Gastrocnemius medialis (tissue), 4 donors: ENCODE results near the gene RPRD1B. TPM values are rescaled to one million over a fixed set of nuclear protein-coding genes. Genes with fewer than 3 reads are reported as not detected.

Experiments used
- ATAC-seq, 2 donors: fragments of 150-250 bp; one replicate each; pipeline ENCODE4 v1.9.1; 2016
- DNase-seq, 2 donors: peaks; one replicate each; pipeline ENCODE4 v3.0.0-alpha.2; 2019
- H3K27ac ChIP-seq, 4 donors: fragments of 200-600 bp; sonication (generic); 1 replicate in 1 of 4; 2 replicates in 3 of 4; pipeline ENCODE4 v1.5.1; 2016 to 2018; ENCODE audit warnings: mild to moderate bottlenecking in 2 of 4, moderate library complexity in 1 of 4
- H3K27me3 ChIP-seq, 3 donors: fragments of 200-600 bp; sonication (generic) in 2 of 3; 1 replicate in 1 of 3; 2 replicates in 2 of 3; pipeline versions ENCODE4 v1.5.1 to v1.6.0; 2016 to 2019; ENCODE audit warnings: mild to moderate bottlenecking in 1 of 3, moderate library complexity in 1 of 3
- H3K36me3 ChIP-seq, 2 donors: fragments of 200-600 bp; sonication (generic) in 1 of 2; one replicate each; pipeline ENCODE4 v1.5.1; 2017 to 2018
- H3K4me1 ChIP-seq, 2 donors: fragments of 200-600 bp; sonication (generic) in 1 of 2; one replicate each; pipeline ENCODE4 v1.5.1; 2016 to 2017; ENCODE audit warnings: mild to moderate bottlenecking in 2 of 2
- H3K4me3 ChIP-seq, 4 donors: fragments of 200-600 bp; sonication (generic) in 3 of 4; 1 replicate in 1 of 4; 2 replicates in 3 of 4; pipeline ENCODE4 v1.5.1; 2016 to 2019; ENCODE audit warnings: mild to moderate bottlenecking in 2 of 4
- H3K9me3 ChIP-seq, 3 donors: fragments of 200-600 bp; sonication (generic) in 2 of 3; 1 replicate in 1 of 3; 2 replicates in 2 of 3; pipeline ENCODE4 v1.5.1; 2016 to 2019
- CTCF ChIP-seq, 5 experiments: fragments of 450-650 bp in 3 of 5; fragments of 200-600 bp in 2 of 5; sonication (generic) in 2 of 5; IDR thresholded peaks in 4 of 5; conservative IDR thresholded peaks in 1 of 5; 1 replicate in 4 of 5; 2 replicates in 1 of 5; pipeline ENCODE4 v1.5.1; 2016 to 2019; ENCODE audit warnings: antibody characterized with exemption in 5 of 5, mild to moderate bottlenecking in 3 of 5, moderate library complexity in 3 of 5
- POLR2A ChIP-seq, 2 donors: fragments of 450-650 bp; IDR thresholded peaks; one replicate each; pipeline ENCODE4 v1.6.1; 2017; ENCODE audit warnings: antibody characterized with exemption in 2 of 2, mild to moderate bottlenecking in 2 of 2, moderate library complexity in 2 of 2
- in situ Hi-C, 4 donors: fragments of 200-750 bp; cut with MboI; loops; one replicate each; pipeline versions ENCODE4 v1.15.0 to v1.8.0; 2017; ENCODE audit warnings: low sequenced_read_pairs in 4 of 4
- intact Hi-C: fragments of 100-400 bp; cut with DNase I; formaldehyde crosslinking; loops from one replicate; pipeline ENCODE4 v1.15.1; 2023; ENCODE audit warnings: low total_unique reads
- total RNA-seq, 4 donors: library from RNA; depleted of rRNA; stranded (reverse); fragments of >200 nt; gene quantifications; one replicate each; pipeline versions ENCODE4 v1.1.0 to v1.2.3, GENCODE V29; 2016

The RPRD1B gene
- total RNA-seq, 4 donors from 2014 or later, result 25.2 to 61.0 (median 40.6) TPM

GRCh38 chr20:38061109-38061508 is 27.6 kb downstream of the RPRD1B start:
- Histone ChIP-seq H3K4me1 (peaks cover 32 to 35% of the 10 kb centered on the region in 2 donors), H3K27ac (peak overlapping the region in 1 of 4 donors; percentile 44), H3K36me3 (peaks cover 0 to 82% of the 10 kb centered on the region in 2 donors), H3K9me3 (no peaks in the 10 kb centered on the region), H3K4me3 (no peak overlapping the region), H3K27me3 (no peaks in the 10 kb centered on the region)
- intact Hi-C loops, result no loop called here
- in situ Hi-C loops, result loop anchor here in 1 of 4 donors (25.0 kb wide), 1 partner anchor 276 kb away; the partner anchor contains the start of gene LBP
- ATAC-seq, result no peak
- no peak for DNase-seq
- TF ChIP-seq POLR2A (IDR thresholded peaks at IDR 0.05) (no peak), CTCF (IDR thresholded peaks at IDR 0.05 in 4 of 5, conservative IDR thresholded peaks at IDR 0.05 in 1 of 5) (no peak)

- no peak for ATAC-seq
- TF ChIP-seq POLR2A (IDR thresholded peaks at IDR 0.05), result no peak
- TF ChIP-seq CTCF (IDR thresholded peaks at IDR 0.05 in 4 of 5, conservative IDR thresholded peaks at IDR 0.05 in 1 of 5), result no peak
- no peak for DNase-seq
- intact Hi-C loops (no loop called here), in situ Hi-C loops (loop anchor here in 1 of 4 donors (25.0 kb wide), 1 partner anchor 274 kb away; the partner anchor contains the start of gene LBP)
- Histone ChIP-seq H3K27me3 (no peaks in the 10 kb centered on the region), H3K36me3 (peaks cover 0 to 83% of the 10 kb centered on the region in 2 donors), H3K4me1 (peaks cover 39 to 47% of the 10 kb centered on the region in 2 donors), H3K4me3 (no peak overlapping the region), H3K27ac (no peak overlapping the region), H3K9me3 (no peaks in the 10 kb centered on the region)
Measured at GRCh38 chr20:38062890-38063289, 29.3 kb downstream of the RPRD1B start.

GRCh38 chr20:38063911-38064530 is 30.5 kb downstream of the RPRD1B start:
- no peaks in the 10 kb centered on the region for H3K27me3 ChIP-seq
- no peak overlapping the region for H3K4me3 ChIP-seq
- intact Hi-C loops, result no loop called here
- peaks cover 39 to 48% of the 10 kb centered on the region in 2 donors for H3K4me1 ChIP-seq
- DNase-seq (no peak), ATAC-seq (no peak)
- no peak for TF ChIP-seq POLR2A (IDR thresholded peaks at IDR 0.05)
- no peak for TF ChIP-seq CTCF (IDR thresholded peaks at IDR 0.05 in 4 of 5, conservative IDR thresholded peaks at IDR 0.05 in 1 of 5)
- peaks cover 0 to 83% of the 10 kb centered on the region in 2 donors for H3K36me3 ChIP-seq
- H3K9me3 ChIP-seq, result no peaks in the 10 kb centered on the region
- in situ Hi-C loops, result loop anchor here in 1 of 4 donors (25.0 kb wide), 1 partner anchor 273 kb away; the partner anchor contains the start of gene LBP
- no peak overlapping the region for H3K27ac ChIP-seq

- H3K36me3 ChIP-seq, result peaks cover 0 to 75% of the 10 kb centered on the region in 2 donors
- in situ Hi-C loops, result loop anchor here in 2 of 4 donors (5.0 to 25.0 kb wide), 2 partner anchors 101 to 271 kb away; partner anchors contain the start of genes LBP (in 1 of the 2) and TGM2 (in 1 of the 2)
Measured at GRCh38 chr20:38065764-38066375, 32.3 kb downstream of the RPRD1B start.

More at GRCh38 chr20:38065764-38066375, 32.3 kb downstream of the RPRD1B start:
- TF ChIP-seq CTCF (IDR thresholded peaks at IDR 0.05 in 4 of 5, conservative IDR thresholded peaks at IDR 0.05 in 1 of 5) (no peak), POLR2A (IDR thresholded peaks at IDR 0.05) (no peak)
- H3K4me3 ChIP-seq, result no peak overlapping the region
- no peak for DNase-seq
- H3K9me3 ChIP-seq, result no peaks in the 10 kb centered on the region
- H3K27me3 ChIP-seq, result no peaks in the 10 kb centered on the region
- no peak for ATAC-seq
- peak overlapping the region; percentile 78 to 91 (median 84) for H3K27ac ChIP-seq
- peaks cover 32 to 41% of the 10 kb centered on the region in 2 donors for H3K4me1 ChIP-seq
- intact Hi-C loops, result loop anchor here (2.0 kb wide), 1 partner anchor 47 kb away; no protein-coding TSS in a partner anchor
